ENCODE measurements around the gene SUCLG2. TPM values are rescaled to one million over a fixed set of nuclear protein-coding genes. Genes with fewer than 3 reads are reported as not detected.

SUCLG2 gene
- 10 to 100 TPM; 57.8 to 75.9 TPM for total RNA-seq

GRCh38 chr3:67654099-67654843 lies at the start of gene SUCLG2:
Gene SUCLG2, minus strand, starts transcription at chr3:67654612. Its CDS starts 26 bp downstream, at chr3:67654586.

